Activated gamma-delta T cell (primary cell): Measurements from ENCODE around the gene HOXB1.
A peak's percentile ranks its signal among the peaks of the same experiment; 100 is the strongest.
"Not testable (repeated sequence)": the region's sequence is repeated elsewhere in the genome, so short reads cannot be mapped to it uniquely, and the experiment has no call there.

Experiments
- DNase-seq: peaks from one replicate; lab custom pipeline; 2025; lab: John Stamatoyannopoulos, UW

The HOXB1 gene

DNA sequence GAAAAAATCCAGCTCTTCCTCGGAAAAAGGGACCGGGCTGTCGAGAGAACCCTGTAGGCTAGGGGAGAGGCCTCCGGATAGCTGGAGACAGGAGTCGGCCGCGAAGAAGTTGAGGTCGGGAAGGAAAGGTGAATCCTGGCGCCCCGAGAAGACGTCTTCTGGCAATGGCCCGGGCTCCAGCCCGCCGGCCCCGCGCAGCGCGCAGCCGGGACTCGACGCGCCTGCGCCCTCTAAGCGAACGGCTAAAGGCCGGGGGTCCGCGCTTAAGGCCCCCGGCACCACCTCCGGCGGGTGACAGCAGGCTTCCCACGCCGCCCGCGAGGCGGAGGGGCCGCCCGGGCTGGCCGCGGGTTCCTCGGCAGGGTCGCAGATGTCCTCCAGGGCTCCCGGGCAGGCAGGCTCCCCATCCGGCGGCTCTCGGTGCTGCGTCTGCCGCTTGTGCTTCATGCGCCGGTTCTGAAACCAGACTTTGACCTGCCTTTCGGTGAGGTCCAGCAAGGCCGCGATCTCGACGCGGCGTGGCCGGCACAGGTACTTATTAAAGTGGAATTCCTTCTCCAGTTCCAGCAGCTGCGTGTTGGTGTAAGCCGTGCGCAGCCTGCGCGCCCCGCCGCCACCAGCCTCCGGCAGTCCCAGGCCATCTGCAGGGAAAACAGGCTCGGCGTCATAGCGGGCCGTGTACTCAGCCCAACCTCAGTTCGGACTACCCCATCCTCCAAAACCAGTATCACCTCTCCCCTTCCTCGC lies 12.5 kb upstream of the HOXB1 start:
- peak; percentile 37 for DNase-seq

DNA sequence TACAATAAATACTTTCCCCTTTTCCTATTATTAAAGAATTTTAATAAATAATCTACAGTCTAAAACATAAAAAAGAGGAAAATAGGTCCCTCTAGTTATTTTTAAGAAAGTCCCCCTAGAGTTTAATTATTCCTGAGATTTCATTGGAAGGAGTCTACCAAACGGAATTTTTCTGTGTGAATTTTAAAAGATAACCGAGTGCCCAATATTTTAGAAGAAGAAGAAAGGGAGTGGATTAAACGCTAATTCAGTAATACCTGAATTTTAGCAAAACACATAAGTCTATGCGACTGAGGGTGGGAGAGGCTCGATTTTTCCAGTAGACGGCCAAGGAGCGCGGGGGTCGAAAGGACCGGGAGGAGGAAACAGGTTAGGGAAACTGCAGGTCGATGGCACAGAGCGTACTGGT lies 11.9 kb upstream of the HOXB1 start:
- no peak for DNase-seq

DNA sequence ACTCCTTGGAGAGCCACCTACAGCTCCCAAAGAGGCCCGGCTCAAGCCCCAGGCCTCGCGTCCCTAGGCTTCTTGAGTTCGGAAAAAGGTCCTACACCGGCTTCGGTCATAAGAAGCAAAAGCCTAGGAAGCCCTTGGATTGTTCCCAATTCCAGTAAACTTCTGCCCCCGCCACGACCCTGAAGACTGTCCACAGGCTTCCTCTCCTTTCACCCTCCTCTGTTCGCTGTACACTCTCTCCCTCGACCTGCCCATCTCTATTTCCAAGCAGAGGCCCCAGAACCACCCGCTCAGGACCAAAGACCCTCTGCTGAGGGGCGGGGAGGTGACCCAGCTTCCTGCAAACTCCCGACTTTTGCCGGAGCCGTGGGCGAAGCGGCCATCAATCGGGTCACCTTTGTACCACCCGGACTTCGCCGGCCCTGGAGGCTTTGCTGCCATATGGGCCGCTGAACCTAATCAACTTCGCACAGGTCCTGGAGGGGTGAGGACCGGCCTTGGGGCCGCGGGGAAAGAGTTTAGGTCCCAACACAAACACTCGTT lies 11.4 kb upstream of the HOXB1 start:
- DNase-seq: no peak

DNA sequence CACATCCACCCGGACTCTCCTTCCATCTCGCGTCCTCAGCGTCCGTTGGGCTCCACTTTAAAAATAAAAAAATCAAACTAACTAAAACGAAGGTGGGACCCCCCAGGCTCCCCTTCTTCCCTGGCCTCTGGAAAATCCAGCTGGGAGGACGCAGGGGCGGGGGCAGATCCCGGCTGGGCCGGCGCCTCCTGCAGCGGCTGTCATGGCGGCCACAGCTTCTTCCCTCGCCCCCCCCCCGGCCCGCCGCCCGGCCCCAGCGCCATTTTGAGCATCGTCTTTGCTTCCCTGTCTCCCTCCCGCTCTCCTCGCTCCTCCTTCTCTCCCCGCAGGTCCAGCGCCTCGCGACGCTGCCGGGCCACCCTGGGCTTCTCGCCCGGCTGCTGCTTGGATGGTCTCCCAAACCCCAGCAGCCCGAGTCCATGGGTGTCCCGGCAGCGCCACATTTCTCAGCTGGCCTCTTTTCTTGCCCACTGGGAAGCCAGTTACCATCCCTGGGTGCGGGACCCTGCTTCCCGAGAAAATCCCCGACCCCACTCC lies 10.8 kb upstream of the HOXB1 start:
- no peak for DNase-seq

DNA sequence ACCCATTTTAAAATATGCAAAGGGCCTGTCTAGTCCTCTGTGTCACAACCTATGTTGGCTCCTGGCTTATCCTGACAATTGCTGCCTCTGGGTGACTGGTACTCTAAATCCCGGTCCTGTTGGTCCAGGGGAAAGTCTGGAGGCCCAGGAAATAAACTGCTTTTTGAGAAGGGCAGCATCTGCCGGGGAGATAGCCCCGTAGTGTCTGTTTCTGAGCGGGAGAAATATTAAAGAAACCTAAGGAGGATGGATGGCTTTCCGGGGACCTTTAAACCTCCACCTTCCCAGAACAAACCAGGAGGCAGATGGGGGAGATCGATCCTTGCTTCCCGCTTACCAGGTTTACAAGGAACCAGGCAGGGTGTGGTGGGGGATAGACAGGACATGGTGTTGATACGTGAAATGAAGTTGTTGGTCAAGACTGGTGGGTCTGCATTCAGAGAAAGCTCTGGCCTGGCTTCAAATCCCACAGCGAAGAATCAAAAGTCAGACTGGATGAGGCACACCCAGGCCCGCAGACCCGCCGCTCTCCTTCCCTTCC lies 10.3 kb upstream of the HOXB1 start:
- no peak for DNase-seq

DNA sequence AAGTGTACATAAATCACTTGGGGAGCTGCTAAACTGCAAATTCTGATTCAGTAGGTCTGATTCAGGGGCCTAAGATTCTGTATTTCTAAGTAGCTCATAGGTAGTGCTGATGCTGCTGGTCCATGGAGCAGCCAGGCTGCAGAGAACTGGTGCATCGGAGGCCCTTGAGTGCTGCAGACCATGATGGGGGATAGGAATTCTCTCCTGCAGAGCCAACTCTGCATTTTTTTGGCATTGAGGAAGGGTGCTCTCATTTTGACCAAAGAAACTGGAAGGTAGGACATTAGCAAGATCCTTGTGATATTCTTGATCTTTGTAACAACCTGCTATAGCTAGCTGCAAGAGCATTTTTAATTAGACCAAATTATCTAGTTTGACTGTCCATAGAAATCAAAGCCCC lies 9.4 kb upstream of the HOXB1 start:
- DNase-seq: no peak

DNA sequence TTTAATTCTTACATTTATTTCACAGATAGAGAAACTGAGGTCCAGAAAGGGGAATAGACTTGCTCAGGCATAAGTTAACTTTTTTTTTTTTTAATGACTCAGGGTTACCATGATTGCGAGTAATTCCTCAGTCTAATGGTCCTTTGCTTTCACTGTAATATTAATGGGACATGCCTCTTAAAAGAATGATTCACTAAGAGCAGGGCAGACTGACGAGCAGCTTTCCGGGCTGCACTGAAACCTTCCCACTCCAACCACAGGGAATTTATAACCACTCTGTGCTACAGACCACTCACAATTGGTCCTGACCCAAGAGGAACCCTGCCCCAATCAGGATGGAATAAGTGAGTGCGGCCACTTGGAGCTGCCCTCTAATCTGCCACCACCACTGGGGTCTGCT lies 8.4 kb upstream of the HOXB1 start:
- DNase-seq: no peak

DNA sequence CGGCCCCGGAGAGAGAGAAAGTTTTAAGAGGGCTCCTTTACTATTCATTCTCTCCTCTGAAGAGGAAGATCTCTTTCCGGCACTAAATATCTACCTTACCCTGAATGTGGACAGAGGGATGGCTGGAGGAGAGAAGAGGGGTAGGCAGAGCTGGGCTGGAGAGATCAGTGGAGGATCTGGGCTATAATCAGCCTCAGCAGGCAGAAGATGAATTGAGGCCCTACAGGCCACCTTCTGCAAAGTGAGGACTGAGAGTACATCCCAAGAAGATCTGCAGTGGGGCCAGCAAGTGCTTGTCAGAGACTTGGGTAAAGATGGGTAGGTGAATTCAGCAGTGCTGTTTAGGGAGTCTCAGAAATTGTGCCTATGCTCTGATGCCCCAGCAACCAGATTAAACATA lies 6.5 kb upstream of the HOXB1 start:
- DNase-seq: no peak

DNA sequence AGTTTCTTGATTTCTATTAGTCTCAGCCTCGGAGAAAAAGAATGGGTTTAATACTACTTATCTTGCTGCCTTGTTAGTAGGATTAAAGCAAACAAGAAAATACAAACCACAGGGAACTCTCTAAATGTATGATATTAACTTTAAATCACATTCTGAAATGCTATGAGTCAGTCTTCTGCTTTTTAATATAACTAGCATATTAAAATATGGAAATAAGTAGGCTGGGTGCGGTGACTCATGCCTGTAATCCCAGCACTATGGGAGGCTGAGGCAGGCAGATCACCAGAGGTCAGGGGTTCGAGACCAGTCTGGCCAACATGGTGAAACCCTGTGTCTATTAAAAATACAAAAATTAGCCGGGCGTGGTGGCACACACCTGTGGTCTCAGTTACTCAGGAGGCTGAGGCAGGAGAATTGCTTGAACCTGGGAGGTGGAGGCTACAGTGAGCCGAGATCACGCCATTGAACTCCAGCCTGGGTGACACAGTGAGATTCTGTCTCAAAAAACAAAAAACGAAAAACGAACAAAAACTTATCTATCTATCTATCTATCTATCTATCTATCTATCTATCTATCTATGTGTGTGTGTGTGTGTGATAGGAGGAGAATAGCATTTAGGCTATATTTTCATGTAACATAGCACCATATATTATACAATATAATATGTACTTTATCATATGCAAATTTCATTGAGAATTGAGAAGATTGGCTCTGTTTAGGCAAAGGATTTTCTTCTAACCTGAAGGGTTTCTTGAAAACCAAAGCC lies 5.2 kb upstream of the HOXB1 start:
- DNase-seq: not testable (repeated sequence)

DNA sequence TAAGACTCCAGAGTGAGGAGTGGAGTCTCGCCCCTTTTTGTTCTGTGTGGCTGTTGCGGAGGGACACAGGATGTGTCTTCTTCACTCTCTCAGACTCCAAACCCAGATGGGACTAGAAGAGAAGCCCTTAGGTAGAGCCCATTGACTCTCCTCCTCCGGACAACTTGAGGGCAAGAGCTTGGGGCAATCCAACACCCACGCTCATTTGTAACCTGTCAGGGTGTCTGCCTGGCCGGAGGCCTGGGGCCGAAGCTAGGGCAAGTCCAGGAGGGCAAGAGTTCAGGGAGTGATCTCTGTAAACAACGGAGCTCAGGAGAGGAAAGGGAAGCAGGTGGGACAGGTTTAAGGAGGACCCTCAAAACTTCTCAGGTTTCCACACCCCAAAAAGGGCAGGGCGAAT lies 1.4 kb upstream of the HOXB1 start:
- no peak for DNase-seq

DNA sequence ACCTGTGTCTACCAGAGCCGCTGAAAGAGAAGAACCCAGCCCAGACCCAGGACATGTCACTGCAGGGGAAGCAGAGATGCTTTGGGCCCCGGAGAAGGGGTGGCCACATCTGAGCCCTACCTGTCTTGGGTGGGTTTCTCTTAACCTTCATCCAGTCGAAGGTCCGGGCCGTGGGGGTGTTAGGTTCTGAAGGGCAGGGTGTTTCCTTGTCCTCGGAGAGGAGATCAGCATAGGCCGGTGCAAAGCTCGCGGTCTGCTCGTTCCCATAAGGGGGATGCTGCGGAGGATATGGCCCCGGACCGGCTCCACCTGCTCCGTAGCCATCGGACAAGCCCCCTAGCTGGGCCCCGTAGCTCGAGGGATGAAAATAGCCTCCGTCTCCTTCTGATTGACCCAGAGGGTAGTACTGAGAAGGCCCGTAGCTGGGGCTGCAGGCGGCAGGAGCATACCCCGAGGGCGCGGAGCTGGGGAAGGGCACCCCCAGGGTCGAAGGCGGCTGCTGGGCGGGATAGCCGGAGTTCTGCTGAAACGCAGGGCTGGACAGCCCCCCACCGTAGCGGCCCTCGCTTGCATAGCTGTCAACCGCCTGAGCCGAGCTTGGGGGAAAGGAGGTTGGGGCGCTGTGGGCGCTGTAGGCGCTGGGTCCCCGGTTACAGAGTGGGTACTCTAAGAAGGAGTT lies 464 bp downstream of the HOXB1 start:
- no peak for DNase-seq

DNA sequence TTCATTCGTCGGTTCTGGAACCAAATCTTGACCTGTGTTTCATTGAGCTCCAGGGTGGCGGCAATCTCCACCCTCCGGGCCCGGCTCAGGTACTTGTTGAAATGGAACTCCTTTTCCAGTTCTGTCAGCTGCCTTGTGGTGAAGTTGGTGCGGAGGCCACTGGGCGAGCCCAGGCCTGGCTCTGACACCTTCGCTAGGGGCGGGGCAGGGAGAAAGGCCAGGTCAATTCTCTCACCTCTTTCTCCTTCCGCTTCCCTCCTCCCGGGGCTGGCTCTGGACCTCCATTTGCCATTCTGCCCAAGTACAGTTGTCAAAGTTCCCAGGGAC lies 1.2 kb downstream of the HOXB1 start:
- DNase-seq: no peak

DNA sequence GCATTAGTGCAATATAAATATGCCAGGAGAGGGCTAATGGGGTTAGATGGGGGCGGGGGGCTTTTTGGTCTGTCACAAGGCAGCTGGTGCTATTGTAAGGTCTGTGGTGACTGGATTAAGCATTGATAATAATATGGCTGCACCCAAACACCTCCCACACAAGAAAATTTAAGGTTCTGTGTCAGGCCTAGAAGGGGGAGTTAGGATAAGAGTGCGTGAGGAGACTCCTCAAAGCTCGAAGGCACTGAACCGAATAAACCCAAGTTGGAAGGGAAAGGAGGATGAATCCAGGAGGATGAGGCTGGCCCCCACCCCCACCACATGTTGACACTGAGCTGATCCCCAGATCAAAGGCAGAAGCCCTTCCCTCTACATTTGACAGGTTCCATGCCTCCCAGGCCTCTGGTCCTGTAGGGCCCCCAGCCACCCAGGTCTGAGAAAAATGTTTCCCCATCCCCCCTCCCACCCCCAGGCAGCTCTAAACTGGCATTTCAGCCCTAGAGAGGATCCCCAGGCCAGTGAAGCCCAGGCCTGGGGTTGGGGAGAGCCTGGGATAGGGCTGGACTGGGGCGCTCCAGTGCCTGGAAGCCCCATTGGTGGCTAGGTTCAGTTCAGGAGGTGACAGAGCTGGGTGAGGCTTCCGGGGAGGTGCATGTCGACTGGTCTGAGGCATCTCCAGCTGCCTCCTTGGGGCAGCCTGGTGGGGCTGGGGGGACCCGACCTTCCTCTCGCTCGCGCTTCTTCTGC lies 1.7 kb downstream of the HOXB1 start:
- DNase-seq: no peak

DNA sequence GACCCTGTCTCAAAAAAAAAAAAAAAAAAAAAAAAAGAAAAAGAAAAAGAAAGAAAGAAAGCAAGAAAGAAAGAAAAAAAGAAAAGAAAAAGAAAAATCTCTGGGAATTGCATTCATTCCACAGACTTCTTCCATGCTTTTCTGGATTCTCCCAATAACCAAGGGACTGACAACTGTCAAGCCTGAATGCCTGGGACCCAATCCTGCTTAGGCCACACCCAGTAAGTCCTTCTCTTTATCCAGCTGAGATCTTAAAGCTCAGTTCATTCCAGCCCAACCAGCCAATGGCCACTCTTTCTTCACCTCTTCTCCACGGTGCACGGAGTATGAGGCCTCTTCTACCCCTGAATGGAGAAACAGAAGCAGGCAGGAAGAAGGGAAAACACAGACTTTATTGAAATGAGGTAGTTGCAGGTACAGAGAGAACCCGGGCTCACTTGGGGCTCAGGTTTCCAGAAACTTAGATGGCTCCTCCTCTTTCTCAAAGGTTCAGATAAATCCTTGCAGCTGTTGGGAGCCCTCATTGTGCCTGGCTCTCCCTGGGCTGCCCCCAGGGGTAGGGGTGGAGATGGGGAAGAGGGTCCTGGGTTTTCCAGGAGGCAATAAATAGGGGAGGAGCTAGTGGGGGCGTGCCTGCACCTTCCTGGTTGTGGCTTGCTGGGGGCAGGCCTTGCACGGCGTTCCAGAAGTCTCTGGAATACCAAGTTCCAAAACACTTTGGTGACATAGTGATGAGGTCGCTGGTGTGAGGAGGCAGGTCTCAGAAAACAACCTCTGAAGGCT lies 2.5 kb downstream of the HOXB1 start:
- no peak for DNase-seq

DNA sequence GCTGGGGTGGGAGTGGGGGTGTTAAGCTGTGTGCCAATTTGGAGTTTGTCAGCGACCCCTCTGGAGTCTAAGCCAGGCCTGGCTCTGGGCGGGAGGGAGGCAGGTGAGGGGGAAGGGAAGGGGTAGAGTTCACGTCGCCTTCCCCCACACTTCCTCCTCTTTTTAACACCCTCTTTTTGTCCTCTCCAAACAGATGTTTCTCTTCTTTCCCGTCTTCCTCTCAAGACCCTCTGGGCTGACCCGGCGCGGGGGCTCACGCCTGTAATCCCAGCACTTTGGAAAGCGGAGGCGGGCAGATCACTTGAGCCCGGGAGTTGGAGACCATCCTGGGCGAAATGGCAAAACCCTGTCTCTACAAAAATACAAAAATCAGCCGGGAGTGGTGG lies 3.3 kb downstream of the HOXB1 start:
- no peak for DNase-seq

DNA sequence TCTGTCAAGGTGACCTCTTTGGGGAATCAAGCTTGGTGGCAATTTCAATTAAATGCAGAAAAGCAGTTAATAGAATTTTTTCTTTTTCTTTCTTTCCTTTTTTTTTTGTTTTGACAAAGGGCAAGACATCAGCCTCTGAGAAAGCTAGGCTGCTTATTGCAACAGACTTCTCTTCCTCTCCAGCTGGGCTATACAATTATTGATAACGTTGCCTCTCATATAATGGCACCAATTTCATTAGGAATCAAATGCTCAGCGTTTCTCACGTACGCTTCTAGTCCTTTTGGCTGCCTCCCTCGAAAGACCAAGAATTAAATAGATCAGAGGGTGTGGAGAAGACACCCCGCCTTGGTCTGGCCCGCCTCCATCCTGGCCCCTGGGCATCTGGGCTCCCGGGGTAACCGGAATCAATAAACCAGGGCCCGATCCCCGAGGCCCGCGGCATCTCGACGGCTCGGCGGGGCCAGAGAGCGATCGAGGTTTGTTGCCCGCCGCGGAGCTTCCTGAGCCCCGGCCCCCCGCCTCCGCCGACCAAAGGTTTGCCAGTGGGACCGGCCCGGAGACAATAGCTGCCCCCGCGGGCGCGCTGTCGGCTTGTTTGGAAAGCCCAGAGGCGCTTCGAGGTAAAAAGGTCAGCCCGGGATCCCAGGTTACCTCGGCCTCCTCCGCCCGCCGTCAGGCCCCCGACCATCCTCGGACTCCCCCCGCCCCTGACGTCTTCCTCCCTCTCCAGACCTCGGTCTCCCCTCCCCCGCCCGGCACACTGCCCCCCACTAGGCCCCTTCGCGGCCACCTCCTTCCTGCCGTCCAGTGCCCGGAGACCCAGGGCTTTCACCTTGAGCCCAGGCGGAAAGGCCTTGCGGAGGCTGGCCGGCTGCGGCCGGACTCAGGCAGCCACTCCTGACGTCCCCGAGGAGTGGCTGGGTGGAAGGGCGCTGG lies 3.9 kb downstream of the HOXB1 start:
- no peak for DNase-seq

DNA sequence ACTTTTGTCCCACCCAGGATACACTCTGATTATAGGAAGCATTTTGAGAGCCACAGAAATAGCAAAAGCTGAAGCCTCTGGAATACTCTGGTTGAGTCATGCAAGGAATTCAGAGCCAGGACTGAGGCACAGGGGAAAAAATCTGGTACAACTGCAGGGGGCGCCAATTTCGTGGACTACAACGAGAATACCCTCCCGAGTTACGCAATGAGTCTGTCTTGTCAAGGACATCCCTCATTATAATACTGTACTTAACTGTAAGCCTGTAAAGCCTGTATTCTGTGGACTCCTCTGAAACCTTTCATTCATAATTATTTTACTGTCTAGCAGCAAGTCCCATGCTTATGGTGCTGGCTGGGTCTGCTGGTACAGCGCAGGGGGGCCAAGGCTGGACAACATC lies 7.8 kb downstream of the HOXB1 start:
- DNase-seq: no peak

DNA sequence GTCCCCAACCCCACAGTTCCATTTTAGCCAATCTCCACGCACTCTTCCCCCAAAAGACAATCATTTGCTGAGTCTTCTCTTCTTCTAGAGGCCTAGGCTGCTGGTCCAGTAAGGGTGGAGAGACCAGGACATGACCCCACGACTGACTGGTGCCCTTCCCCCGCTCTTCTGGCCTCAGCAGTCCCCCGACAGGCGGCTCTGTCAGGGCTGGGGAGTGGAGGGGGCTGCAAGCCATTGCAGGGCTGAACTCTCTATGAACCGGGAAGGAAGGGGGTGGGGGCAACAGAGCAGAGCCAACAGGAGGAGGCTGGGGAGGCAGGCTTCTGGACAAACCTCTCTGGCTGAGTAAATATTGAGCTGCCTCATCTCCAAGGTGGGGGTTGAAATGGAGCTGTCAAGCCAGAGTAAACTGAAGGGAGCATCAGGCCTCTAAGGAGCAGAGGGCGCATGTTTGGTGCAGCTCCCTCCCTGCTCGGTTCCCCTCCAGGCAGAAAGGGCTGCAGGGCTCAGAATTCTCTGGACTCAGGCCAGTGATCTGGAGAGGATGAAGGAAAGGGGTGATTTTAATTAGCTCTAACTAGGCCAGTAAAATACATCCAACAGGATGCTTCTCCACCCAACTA lies 8.7 kb downstream of the HOXB1 start:
- no peak for DNase-seq

DNA sequence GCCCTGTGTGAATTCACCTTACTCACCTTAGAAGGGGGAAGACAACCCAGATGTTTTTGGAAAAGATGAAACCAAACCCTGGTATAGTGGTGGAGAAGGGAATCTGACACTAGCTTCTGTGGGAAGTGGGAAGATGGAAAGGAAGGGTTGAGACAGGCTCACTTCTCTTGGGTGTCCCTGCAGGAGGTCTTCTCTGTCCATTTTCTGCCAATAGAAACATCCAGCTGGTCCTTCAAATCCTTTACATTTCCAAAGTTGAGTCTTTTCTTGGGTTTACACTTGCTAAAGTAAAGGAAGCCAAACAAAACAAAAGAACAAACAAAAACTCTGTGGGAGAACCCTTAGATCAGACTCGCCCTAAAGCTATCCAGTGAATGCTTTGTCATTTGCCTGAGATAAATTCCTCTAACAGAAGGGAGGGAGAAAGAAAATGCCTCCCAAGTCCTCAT lies 10.2 kb downstream of the HOXB1 start:
- no peak for DNase-seq
